Neural progenitor cell (in vitro differentiated cells): ENCODE measurements around the gene POT1. TPM values are rescaled to one million over a fixed set of nuclear protein-coding genes. Genes with fewer than 3 reads are reported as not detected.

Experiments used
- DNase-seq: peaks from one replicate; pipeline ENCODE4 v3.0.0-alpha.2; 2016; ENCODE audit warnings: low spot score
- H2AFZ ChIP-seq: fragments of 200-600 bp; sonication (generic); replicated peaks from 2 replicates; pipeline ENCODE4 v1.6.1; 2016; ENCODE audit warnings: antibody characterized with exemption
- H3F3A ChIP-seq: fragments of 200-600 bp; sonication (generic); 2 replicates; pipeline ENCODE4 v1.6.1; 2016; ENCODE audit warnings: antibody characterized with exemption, low read depth
- H3K27ac ChIP-seq: fragments of 200-600 bp; sonication (generic); 2 replicates; pipeline ENCODE4 v1.5.1; 2016; ENCODE audit warnings: mild to moderate bottlenecking
- H3K27me3 ChIP-seq: fragments of 200-600 bp; sonication (generic); 2 replicates; pipeline ENCODE4 v1.6.1; 2016; ENCODE audit warnings: mild to moderate bottlenecking, moderate library complexity
- H3K36me3 ChIP-seq: fragments of 200-600 bp; sonication (generic); 2 replicates; pipeline ENCODE4 v1.5.1; 2016
- H3K4me1 ChIP-seq: fragments of 200-600 bp; sonication (generic); 2 replicates; pipeline ENCODE4 v1.6.1; 2016; ENCODE audit warnings: mixed run types
- H3K4me2 ChIP-seq: fragments of 200-600 bp; sonication (generic); 2 replicates; pipeline ENCODE4 v1.6.1; 2016
- H3K4me3 ChIP-seq: fragments of 200-600 bp; sonication (generic); 2 replicates; pipeline ENCODE4 v1.5.1; 2016
- H3K79me2 ChIP-seq: fragments of 200-600 bp; sonication (generic); 2 replicates; pipeline ENCODE4 v1.6.1; 2016; ENCODE audit warnings: low read depth
- H3K9ac ChIP-seq: fragments of 200-600 bp; sonication (generic); 2 replicates; pipeline ENCODE4 v1.6.1; 2016
- H3K9me3 ChIP-seq: fragments of 200-600 bp; sonication (generic); 2 replicates; pipeline ENCODE4 v1.5.1; 2016; ENCODE audit warnings: low read depth
- H4K20me1 ChIP-seq: fragments of 200-600 bp; sonication (generic); 2 replicates; pipeline ENCODE4 v1.6.1; 2016; ENCODE audit warnings: low read depth
- H3K27ac Mint-ChIP-seq: 3 replicates; pipeline ENCODE4 v1.8.0; 2021; ENCODE audit warnings: mixed read lengths
- H3K27me3 Mint-ChIP-seq: 2 replicates; pipeline ENCODE4 v1.8.0; 2022; ENCODE audit warnings: low read depth, mild to moderate bottlenecking, inconsistent platforms, moderate library complexity, mixed read lengths; ENCODE audit not compliant: insufficient read depth
- H3K36me3 Mint-ChIP-seq: 3 replicates; pipeline ENCODE4 v1.8.0; 2021; ENCODE audit warnings: mixed read lengths
- H3K4me1 Mint-ChIP-seq: 3 replicates; pipeline ENCODE4 v1.8.0; 2021; ENCODE audit warnings: mixed read lengths
- H3K4me3 Mint-ChIP-seq: 3 replicates; pipeline ENCODE4 v1.8.0; 2021; ENCODE audit warnings: mild to moderate bottlenecking, moderate library complexity, mixed read lengths
- H3K9me3 Mint-ChIP-seq: 3 replicates; pipeline ENCODE4 v1.8.0; 2020; ENCODE audit warnings: mixed read lengths
- CTCF ChIP-seq: fragments of 200-600 bp; sonication (generic); IDR thresholded peaks from 2 replicates; pipeline ENCODE4 v1.5.1; 2017; ENCODE audit warnings: antibody characterized with exemption, mild to moderate bottlenecking
- EZH2 ChIP-seq: fragments of 200-600 bp; sonication (generic); IDR thresholded peaks from 2 replicates; pipeline ENCODE4 v1.6.1; 2017; ENCODE audit warnings: antibody characterized with exemption, mild to moderate bottlenecking, moderate library complexity
- EZH2phosphoT487 ChIP-seq: fragments of 200-600 bp; sonication (generic); IDR thresholded peaks from 2 replicates; pipeline ENCODE4 v1.6.1; 2017; ENCODE audit warnings: antibody characterized with exemption
- total RNA-seq: library from RNA; depleted of rRNA; stranded (reverse); fragments of >200 nt; gene quantifications from 2 replicates; pipeline ENCODE4 v1.2.3, GENCODE V29; 2015; ENCODE audit warnings: low replicate concordance

The POT1 gene
- total RNA-seq, 1 donor from 2014 or later: 108 TPM

- Histone ChIP-seq H3K4me2 (no peak overlapping the region), H2AFZ (no peak overlapping the region)
- no peak overlapping the region for H3K27ac Mint-ChIP-seq
Measured at GRCh38 chr7:124800386-124800785, 129.2 kb downstream of the POT1 start.

GRCh38 chr7:124799448-124799847 is 130.2 kb downstream of the POT1 start:
- Mint-ChIP-seq H3K4me1 (no peaks in the 10 kb centered on the region), H3K36me3 (no peaks in the 10 kb centered on the region), H3K9me3 (peaks cover 3% of the 10 kb centered on the region), H3K27ac (no peak overlapping the region), H3K27me3 (no peaks in the 10 kb centered on the region), H3K4me3 (no peak overlapping the region)
- Histone ChIP-seq H4K20me1 (no peaks in the 10 kb centered on the region), H3K36me3 (no peaks in the 10 kb centered on the region), H3K9me3 (no peaks in the 10 kb centered on the region), H3K9ac (no peak overlapping the region), H3F3A (no peaks in the 10 kb centered on the region), H2AFZ (no peak overlapping the region), H3K27ac (no peak overlapping the region), H3K27me3 (no peaks in the 10 kb centered on the region), H3K79me2 (no peaks in the 10 kb centered on the region), H3K4me3 (no peak overlapping the region), H3K4me2 (no peak overlapping the region), H3K4me1 (no peaks in the 10 kb centered on the region)
- no peak for TF ChIP-seq CTCF
- no peak for TF ChIP-seq EZH2phosphoT487
- no peak for TF ChIP-seq EZH2
- DNase-seq: no peak

More at GRCh38 chr7:124800386-124800785, 129.2 kb downstream of the POT1 start:
- Histone ChIP-seq H3K9me3 (no peaks in the 10 kb centered on the region), H3K4me1 (no peaks in the 10 kb centered on the region), H4K20me1 (no peaks in the 10 kb centered on the region), H3F3A (no peaks in the 10 kb centered on the region), H3K79me2 (no peaks in the 10 kb centered on the region), H3K4me3 (no peak overlapping the region), H3K27ac (no peak overlapping the region), H3K9ac (no peak overlapping the region), H3K36me3 (no peaks in the 10 kb centered on the region), H3K27me3 (no peaks in the 10 kb centered on the region)
- TF ChIP-seq EZH2 (no peak), EZH2phosphoT487 (no peak), CTCF (no peak)
- Mint-ChIP-seq H3K27me3 (no peaks in the 10 kb centered on the region), H3K4me1 (no peaks in the 10 kb centered on the region), H3K9me3 (peaks cover 3% of the 10 kb centered on the region), H3K36me3 (no peaks in the 10 kb centered on the region), H3K4me3 (no peak overlapping the region)
- DNase-seq: no peak

- Mint-ChIP-seq H3K36me3 (no peaks in the 10 kb centered on the region), H3K4me3 (no peak overlapping the region), H3K4me1 (no peaks in the 10 kb centered on the region), H3K9me3 (peaks cover 3% of the 10 kb centered on the region), H3K27me3 (no peaks in the 10 kb centered on the region), H3K27ac (no peak overlapping the region)
- Histone ChIP-seq H3F3A (no peaks in the 10 kb centered on the region), H3K9me3 (no peaks in the 10 kb centered on the region), H4K20me1 (no peaks in the 10 kb centered on the region), H3K9ac (no peak overlapping the region), H3K27me3 (no peaks in the 10 kb centered on the region), H3K36me3 (no peaks in the 10 kb centered on the region), H3K4me1 (no peaks in the 10 kb centered on the region), H2AFZ (peak overlapping the region; percentile 22), H3K27ac (no peak overlapping the region), H3K4me3 (no peak overlapping the region), H3K79me2 (no peaks in the 10 kb centered on the region), H3K4me2 (no peak overlapping the region)
- TF ChIP-seq EZH2phosphoT487 (no peak), CTCF (no peak), EZH2 (no peak)
- DNase-seq: no peak
Measured at GRCh38 chr7:124796771-124797170, 132.9 kb downstream of the POT1 start.
